K562 (cell line): ENCODE data around the gene CCDC60.

Experiments used
- CEBPB ChIP-seq: fragments of 450-650 bp; IDR thresholded peaks from 2 replicates; pipeline ENCODE4 v1.6.1; 2016; ENCODE audit warnings: missing genetic modification characterization, missing compliant biosample characterization
- CREB1 ChIP-seq, 2 experiments: sonication (generic) in 1 of 2; formaldehyde crosslinking in 1 of 2; IDR thresholded peaks; 2 replicates each; pipeline versions ENCODE4 v1.6.1 to v1.8.0; 2012 to 2022; ENCODE audit warnings: inconsistent platforms in 1 of 2, mild to moderate bottlenecking in 1 of 2, missing genetic modification reagents in 1 of 2, moderate library complexity in 1 of 2

DNA sequence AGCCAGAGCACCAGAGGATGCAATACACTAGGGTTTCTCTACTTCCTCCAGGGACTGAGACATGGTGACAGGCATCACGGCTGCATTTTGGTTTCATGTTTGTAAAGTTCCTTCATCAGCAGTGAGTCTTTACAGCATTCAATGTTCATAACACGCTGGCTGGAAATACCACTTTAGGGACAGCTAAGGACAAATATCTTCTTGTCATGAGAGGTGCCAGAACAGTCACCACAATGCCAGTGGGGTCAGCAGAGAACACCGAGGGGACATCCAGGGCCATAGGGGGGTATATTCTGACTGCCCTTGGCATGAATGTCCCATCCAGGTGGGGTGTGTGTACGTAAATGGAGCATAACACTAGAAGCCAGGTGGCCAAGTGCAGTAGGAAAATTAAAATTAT, 72.3 kb downstream of the CCDC60 start:
- TF ChIP-seq CEBPB (tag) (no peak), CREB1 (IDR thresholded peaks at IDR 0.05) (no peak), CREB1 (CRISPR knock-in tag; IDR thresholded peaks at IDR 0.05) (no peak)
